Sigmoid colon (tissue), 3 donors: ENCODE results near the gene PAPOLG.

Experiments used
- POLR2A ChIP-seq, 2 donors: fragments of 450-650 bp; IDR thresholded peaks; one replicate each; pipeline ENCODE4 v1.6.1; 2016; ENCODE audit warnings: antibody characterized with exemption in 2 of 2, mild to moderate bottlenecking in 2 of 2, moderate library complexity in 2 of 2
- TF ChIP-seq, protein P1 (sequence below), 4 experiments: fragments of 450-650 bp in 3 of 4; fragments of 200-600 bp in 1 of 4; IDR thresholded peaks; one replicate each; pipeline ENCODE4 v1.5.1; 2016 to 2019; ENCODE audit warnings: antibody characterized with exemption in 4 of 4, mild to moderate bottlenecking in 3 of 4, moderate library complexity in 2 of 4

DNA sequence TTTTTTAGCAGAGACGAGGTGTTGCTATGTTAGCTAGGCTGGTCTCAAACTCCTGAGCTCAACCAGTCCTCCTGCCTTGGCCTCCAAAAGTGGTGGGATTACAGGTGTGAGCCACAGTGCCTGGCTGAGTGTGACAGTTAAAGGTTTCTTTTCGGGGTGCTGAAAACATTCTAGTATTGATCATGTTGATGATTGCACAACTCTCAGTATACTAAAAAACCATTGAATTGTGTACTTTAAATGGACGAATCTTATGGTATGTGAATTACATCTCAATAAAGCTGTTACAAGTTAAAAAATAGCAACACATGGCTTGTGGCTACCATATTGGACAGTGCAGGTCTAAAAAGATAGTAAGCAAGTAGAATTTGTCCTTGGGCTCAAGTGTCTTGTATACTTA lies 22.3 kb downstream of the PAPOLG start:
- no peak for TF ChIP-seq POLR2A (IDR thresholded peaks at IDR 0.05)
- TF ChIP-seq, protein P1, sequence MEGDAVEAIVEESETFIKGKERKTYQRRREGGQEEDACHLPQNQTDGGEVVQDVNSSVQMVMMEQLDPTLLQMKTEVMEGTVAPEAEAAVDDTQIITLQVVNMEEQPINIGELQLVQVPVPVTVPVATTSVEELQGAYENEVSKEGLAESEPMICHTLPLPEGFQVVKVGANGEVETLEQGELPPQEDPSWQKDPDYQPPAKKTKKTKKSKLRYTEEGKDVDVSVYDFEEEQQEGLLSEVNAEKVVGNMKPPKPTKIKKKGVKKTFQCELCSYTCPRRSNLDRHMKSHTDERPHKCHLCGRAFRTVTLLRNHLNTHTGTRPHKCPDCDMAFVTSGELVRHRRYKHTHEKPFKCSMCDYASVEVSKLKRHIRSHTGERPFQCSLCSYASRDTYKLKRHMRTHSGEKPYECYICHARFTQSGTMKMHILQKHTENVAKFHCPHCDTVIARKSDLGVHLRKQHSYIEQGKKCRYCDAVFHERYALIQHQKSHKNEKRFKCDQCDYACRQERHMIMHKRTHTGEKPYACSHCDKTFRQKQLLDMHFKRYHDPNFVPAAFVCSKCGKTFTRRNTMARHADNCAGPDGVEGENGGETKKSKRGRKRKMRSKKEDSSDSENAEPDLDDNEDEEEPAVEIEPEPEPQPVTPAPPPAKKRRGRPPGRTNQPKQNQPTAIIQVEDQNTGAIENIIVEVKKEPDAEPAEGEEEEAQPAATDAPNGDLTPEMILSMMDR (IDR thresholded peaks at IDR 0.05), result no peak
